Gastroesophageal sphincter (tissue), 4 donors: Measurements from ENCODE around the gene RUNX2. TPM values are rescaled to one million over a fixed set of nuclear protein-coding genes. Genes with fewer than 3 reads are reported as not detected.
"Not testable (repeated sequence)": the region's sequence is repeated elsewhere in the genome, so short reads cannot be mapped to it uniquely, and the experiment has no call there.

ENCODE experiments used
- ATAC-seq: fragments of 150-250 bp; one replicate; pipeline ENCODE4 v1.9.1; 2016; ENCODE audit warnings: mild to moderate bottlenecking, moderate library complexity
- H3K27ac ChIP-seq, 4 donors: fragments of 200-600 bp; sonication (generic) in 3 of 4; 1 replicate in 3 of 4; 2 replicates in 1 of 4; pipeline ENCODE4 v1.5.1; 2016 to 2019
- H3K27me3 ChIP-seq: fragments of 200-600 bp; sonication (generic); one replicate; pipeline ENCODE4 v1.5.1; 2019
- H3K36me3 ChIP-seq, 2 donors: fragments of 200-600 bp; sonication (generic); one replicate each; pipeline ENCODE4 v1.5.1; 2019; ENCODE audit warnings: control low read depth in 1 of 2
- H3K4me1 ChIP-seq, 3 donors: fragments of 200-600 bp; sonication (generic); 1 replicate in 2 of 3; 2 replicates in 1 of 3; pipeline ENCODE4 v1.5.1; 2016 to 2019; ENCODE audit warnings: control low read depth in 2 of 3
- H3K4me3 ChIP-seq, 2 donors: fragments of 200-600 bp; sonication (generic); one replicate each; pipeline ENCODE4 v1.5.1; 2019; ENCODE audit warnings: mild to moderate bottlenecking in 1 of 2, moderate library complexity in 1 of 2
- H3K9me3 ChIP-seq, 3 donors: fragments of 200-600 bp; sonication (generic); one replicate each; pipeline ENCODE4 v1.5.1; 2017 to 2019; ENCODE audit warnings: control low read depth in 2 of 3
- EP300 ChIP-seq: sonication (generic); formaldehyde crosslinking; IDR thresholded peaks from one replicate; pipeline ENCODE4 v1.6.1; 2017; ENCODE audit warnings: antibody characterized with exemption, mild to moderate bottlenecking
- POLR2A ChIP-seq, 2 donors: fragments of 450-650 bp; IDR thresholded peaks; one replicate each; pipeline ENCODE4 v1.6.1; 2017; ENCODE audit warnings: antibody characterized with exemption in 2 of 2, mild to moderate bottlenecking in 2 of 2, moderate library complexity in 1 of 2
- POLR2AphosphoS5 ChIP-seq: sonication (generic); formaldehyde crosslinking; IDR thresholded peaks from one replicate; pipeline ENCODE4 v1.6.1; 2017; ENCODE audit warnings: antibody characterized with exemption
- whole genome bisulfite sequencing, 2 donors: methylation state at CpG; one replicate each; pipeline ENCODE4 v1.1.5; 2018; ENCODE audit warnings: low coverage in 1 of 2; 5-methylcytosine and 5-hydroxymethylcytosine counted together
- total RNA-seq, 4 donors: library from RNA; depleted of rRNA; stranded (reverse); fragments of >200 nt; gene quantifications; one replicate each; pipeline ENCODE4 v1.1.0, GENCODE V29; 2016
- TF ChIP-seq, protein P1 (sequence below), 4 experiments: fragments of 200-600 bp in 2 of 4; fragments of 450-650 bp in 2 of 4; sonication (generic) in 1 of 4; IDR thresholded peaks; one replicate each; pipeline ENCODE4 v1.5.1; 2017 to 2019; ENCODE audit warnings: antibody characterized with exemption in 4 of 4, mild to moderate bottlenecking in 2 of 4, moderate library complexity in 2 of 4

RUNX2 gene
- total RNA-seq, 4 donors from 2014 or later = 0.16 to 0.94 (median 0.65) TPM

DNA sequence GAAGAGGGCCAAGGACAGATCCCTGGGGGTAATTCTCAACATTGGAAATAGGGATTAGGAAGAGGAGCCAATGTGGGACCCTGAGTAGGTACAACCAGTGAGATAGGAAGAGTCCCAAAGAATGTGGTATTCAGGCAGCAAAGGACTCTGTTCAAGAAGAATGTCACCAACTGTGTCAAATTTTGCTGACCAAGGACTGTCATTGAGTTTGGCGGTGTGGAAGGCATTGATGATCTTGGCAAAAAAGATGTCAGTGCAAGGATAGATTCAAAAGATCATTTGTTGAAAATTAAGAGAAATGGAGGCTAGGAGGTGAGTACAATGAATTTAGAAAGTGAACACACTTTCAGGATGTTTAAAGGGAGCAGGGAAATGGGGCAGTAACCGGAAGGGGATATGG is 132.0 kb downstream of the RUNX2 start:
- TF ChIP-seq, protein P1, sequence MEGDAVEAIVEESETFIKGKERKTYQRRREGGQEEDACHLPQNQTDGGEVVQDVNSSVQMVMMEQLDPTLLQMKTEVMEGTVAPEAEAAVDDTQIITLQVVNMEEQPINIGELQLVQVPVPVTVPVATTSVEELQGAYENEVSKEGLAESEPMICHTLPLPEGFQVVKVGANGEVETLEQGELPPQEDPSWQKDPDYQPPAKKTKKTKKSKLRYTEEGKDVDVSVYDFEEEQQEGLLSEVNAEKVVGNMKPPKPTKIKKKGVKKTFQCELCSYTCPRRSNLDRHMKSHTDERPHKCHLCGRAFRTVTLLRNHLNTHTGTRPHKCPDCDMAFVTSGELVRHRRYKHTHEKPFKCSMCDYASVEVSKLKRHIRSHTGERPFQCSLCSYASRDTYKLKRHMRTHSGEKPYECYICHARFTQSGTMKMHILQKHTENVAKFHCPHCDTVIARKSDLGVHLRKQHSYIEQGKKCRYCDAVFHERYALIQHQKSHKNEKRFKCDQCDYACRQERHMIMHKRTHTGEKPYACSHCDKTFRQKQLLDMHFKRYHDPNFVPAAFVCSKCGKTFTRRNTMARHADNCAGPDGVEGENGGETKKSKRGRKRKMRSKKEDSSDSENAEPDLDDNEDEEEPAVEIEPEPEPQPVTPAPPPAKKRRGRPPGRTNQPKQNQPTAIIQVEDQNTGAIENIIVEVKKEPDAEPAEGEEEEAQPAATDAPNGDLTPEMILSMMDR (IDR thresholded peaks at IDR 0.05) = no peak
- TF ChIP-seq EP300 = no peak
- no peak for TF ChIP-seq POLR2A (IDR thresholded peaks at IDR 0.05)
- TF ChIP-seq POLR2AphosphoS5 = no peak
- no peaks in the 10 kb centered on the region for H3K9me3 ChIP-seq
- 93 to 94% methylated on average over 2 of the region's 2 CpGs for WGBS, 2 donors
- peaks cover 25% of the 10 kb centered on the region for H3K27me3 ChIP-seq
- no peaks in the 10 kb centered on the region for H3K36me3 ChIP-seq
- H3K4me3 ChIP-seq = no peak overlapping the region
- H3K4me1 ChIP-seq = no peaks in the 10 kb centered on the region
- no peak for ATAC-seq
- H3K27ac ChIP-seq = no peak overlapping the region

- H3K27me3 ChIP-seq = peaks cover 25% of the 10 kb centered on the region
- no peaks in the 10 kb centered on the region for H3K9me3 ChIP-seq
- no peak for ATAC-seq
- no peaks in the 10 kb centered on the region for H3K4me1 ChIP-seq
- WGBS, 2 donors = 74 to 77% methylated on average over 3 of the region's 3 CpGs
- no peak overlapping the region for H3K4me3 ChIP-seq
- TF ChIP-seq, protein P1 (IDR thresholded peaks at IDR 0.05) = no peak
- TF ChIP-seq POLR2AphosphoS5 = no peak
- no peak for TF ChIP-seq EP300
- no peak for TF ChIP-seq POLR2A (IDR thresholded peaks at IDR 0.05)
- H3K27ac ChIP-seq = no peak overlapping the region
- H3K36me3 ChIP-seq = no peaks in the 10 kb centered on the region
Measured at GRCh38 chr6:45461486-45461885, 133.4 kb downstream of the RUNX2 start.

DNA sequence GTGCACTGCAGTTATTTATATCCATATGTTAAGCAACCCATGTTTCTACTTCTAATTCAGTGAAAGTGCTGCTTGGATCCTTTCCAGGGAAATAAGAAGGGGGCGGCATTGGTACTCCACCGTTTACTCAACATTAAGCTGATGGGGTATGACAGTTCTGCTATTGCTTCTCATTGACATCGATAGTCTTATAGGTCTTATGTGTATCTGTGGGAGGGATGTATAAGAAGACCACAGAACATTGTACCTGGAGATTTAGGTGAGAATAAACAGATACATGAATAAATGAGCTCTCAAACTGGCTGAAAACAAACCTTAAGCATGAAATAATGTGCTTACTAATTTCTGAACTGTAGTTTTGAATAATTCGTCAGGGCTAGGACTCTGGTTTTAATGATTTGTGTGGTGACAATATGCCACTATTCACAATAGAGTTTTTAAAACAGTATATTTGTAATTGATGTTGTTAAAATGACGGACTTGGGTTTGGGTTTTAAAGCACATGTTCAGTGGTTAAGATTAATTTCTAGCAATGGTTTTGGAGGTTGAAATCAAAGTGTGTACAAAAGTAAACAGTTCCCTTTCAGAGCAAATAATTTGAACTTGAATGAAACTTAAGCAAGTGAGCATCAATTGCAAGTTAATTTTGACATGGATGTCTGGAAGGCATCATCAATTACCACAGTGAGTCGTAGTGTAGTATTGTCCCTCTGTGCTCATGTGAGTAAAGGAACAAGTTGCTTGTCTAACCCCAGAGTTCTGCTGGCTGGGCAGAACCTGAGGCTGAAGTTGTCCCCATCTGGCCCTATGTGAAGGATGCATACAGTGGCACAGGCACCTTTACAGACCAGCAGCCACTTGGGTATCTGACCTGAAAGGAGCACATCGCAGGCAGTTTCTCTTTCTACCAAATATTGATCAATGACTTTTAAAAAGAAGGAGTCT is 134.3 kb downstream of the RUNX2 start:
- 51 to 62% methylated on average over 6 of the region's 7 CpGs for WGBS, 2 donors
- peaks cover 25% of the 10 kb centered on the region for H3K27me3 ChIP-seq
- TF ChIP-seq POLR2A (IDR thresholded peaks at IDR 0.05) = no peak
- TF ChIP-seq, protein P1 (IDR thresholded peaks at IDR 0.05) = no peak
- TF ChIP-seq EP300 = no peak
- TF ChIP-seq POLR2AphosphoS5 = no peak

DNA sequence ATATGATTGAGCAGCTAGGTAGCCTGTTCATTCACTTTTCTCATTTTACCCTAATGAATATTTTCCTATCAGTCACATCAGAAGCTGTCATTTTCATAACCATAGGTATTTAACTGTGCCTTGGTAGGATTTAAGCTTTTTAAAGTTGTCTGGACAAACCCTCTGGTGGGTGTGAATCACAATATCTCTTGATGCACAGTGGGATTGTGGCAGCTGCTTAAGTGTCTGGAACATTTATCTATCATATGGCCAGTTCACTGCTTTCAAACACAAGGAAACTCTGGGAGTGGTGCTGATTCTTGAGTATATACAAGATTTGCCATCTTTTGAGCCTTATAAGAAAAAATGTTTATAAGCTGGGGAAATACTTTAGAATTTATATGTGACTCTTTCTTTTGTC is 136.6 kb downstream of the RUNX2 start:
- no peak overlapping the region for H3K27ac ChIP-seq
- no peaks in the 10 kb centered on the region for H3K4me1 ChIP-seq
- no peak for ATAC-seq
- H3K9me3 ChIP-seq = no peaks in the 10 kb centered on the region
- H3K36me3 ChIP-seq = no peaks in the 10 kb centered on the region
- peaks cover 16% of the 10 kb centered on the region for H3K27me3 ChIP-seq
- H3K4me3 ChIP-seq = no peak overlapping the region
- TF ChIP-seq, protein P1 (IDR thresholded peaks at IDR 0.05) = no peak
- TF ChIP-seq POLR2A (IDR thresholded peaks at IDR 0.05) = no peak
- TF ChIP-seq POLR2AphosphoS5 = no peak
- TF ChIP-seq EP300 = no peak

More for the DNA sequence above, 134.3 kb downstream of the RUNX2 start:
- ATAC-seq = no peak
- no peaks in the 10 kb centered on the region for H3K4me1 ChIP-seq
- H3K36me3 ChIP-seq = no peaks in the 10 kb centered on the region
- H3K4me3 ChIP-seq = no peak overlapping the region
- no peak overlapping the region for H3K27ac ChIP-seq
- no peaks in the 10 kb centered on the region for H3K9me3 ChIP-seq

DNA sequence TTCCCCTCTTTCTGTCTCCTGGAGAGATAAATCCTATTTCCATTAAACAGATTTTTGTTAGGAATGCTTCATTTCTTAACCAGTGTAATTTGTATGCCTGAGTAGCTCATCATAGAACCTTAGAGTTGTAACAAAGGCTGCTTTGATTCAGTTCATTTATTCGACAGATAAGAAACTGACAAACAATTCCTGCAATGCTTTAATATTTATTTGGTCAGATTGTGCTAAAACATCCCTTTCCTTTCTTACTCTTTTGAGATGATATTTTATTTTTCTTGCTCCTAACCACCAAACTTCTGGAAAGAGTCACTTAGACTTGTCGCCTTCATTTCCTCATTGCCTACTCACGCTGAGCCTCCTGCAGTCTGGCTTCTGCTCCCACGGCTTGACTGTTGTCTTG is 138.6 kb downstream of the RUNX2 start:
- ATAC-seq = no peak
- no peaks in the 10 kb centered on the region for H3K9me3 ChIP-seq
- TF ChIP-seq, protein P1 (IDR thresholded peaks at IDR 0.05) = no peak
- TF ChIP-seq EP300 (no peak), POLR2A (IDR thresholded peaks at IDR 0.05) (no peak), POLR2AphosphoS5 (no peak)
- peaks cover 4% of the 10 kb centered on the region for H3K27me3 ChIP-seq
- H3K27ac ChIP-seq = no peak overlapping the region
- H3K4me1 ChIP-seq = no peaks in the 10 kb centered on the region
- H3K4me3 ChIP-seq = no peak overlapping the region
- no peaks in the 10 kb centered on the region for H3K36me3 ChIP-seq
- 80 to 98% methylated on average over 4 of the region's 4 CpGs for WGBS, 2 donors

- 90 to 99% methylated on average over 4 of the region's 6 CpGs for WGBS, 2 donors
- H3K4me1 ChIP-seq, H3K36me3 ChIP-seq, H3K27me3 ChIP-seq, ATAC-seq, H3K9me3 ChIP-seq, H3K27ac ChIP-seq, H3K4me3 ChIP-seq: not testable (repeated sequence)
Measured at GRCh38 chr6:45467417-45467816, 139.3 kb downstream of the RUNX2 start.
